ENCODE data around the gene CBX8.
A peak's percentile ranks its signal among the peaks of the same experiment; 100 is the strongest.

Gene CBX8

DNA sequence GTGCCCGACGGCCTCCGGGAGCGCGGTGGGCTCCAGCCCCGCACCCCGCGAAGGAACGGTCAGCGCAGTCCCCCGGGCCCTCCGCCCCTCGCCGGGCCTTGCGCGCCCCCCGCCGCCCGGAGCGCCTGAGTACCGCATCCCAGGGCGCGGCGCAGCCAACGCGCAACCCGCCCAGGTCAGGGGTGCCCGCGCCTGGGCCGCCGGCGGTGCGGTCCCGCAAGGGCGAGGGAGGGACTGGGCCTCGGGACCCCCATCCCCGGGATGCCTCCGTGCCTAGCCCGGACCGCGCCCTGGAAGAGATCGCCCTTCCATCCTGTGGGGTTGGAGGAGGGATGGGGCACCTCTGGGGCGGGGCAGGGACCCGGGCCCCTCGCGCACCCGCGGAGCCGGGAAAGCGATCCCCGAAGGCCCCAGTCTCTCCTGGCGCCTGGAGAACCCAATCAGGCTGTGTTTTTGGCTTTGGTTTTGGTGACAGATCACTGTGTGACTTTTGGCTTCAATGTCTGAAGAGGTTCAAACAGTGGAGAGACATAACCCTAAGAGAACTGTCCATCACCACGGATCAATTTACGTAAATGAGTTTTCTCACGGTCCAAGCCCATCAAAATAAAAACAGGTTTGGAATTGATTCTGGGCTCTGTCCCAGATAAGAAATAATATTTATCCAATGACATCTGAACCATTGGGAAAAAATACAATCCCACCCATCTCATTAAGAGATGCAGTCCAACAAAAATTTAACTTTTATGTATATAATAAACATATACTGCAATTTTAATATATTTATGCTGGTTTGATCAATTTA lies 48.4 kb downstream of the CBX8 start:
- no peak for DNase-seq

DNA sequence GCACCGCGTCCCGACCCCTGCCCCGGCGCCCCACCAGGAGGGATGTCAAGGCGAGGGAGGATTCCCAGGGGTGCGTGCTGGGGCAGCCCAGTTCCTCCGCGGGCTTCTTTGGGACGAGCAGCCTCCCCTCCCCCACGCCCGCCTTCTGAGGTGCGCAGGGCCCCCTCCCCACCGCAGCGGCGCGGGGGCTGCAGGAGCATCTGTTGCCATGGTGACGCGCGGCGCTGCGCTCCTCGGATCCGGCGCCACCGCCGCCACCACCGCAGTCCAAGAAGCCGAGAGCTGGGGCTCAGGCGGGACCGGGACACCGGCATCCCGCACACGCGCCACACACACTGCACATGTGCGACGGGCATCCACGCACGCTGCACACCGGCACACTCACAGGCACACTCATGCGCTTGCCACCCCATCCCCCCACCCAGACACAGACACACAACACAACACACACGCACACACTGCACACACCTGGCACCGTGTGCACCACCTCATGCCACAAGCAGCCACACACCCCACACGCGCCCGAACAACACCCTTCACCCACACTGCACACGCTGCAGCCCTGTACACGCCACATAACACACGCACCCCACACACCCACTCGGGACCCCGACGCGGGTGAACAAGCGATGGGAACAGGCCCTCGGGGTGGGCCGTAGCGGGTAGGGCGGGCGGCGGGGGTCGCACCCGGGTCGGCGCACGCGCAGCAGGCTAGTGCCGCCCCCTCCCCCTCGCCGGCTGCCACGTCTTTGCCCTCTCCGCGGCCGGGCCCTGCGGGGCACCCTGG lies 49.2 kb downstream of the CBX8 start:
- DNase-seq: no peak

- DNase-seq: peak; percentile 30
Measured at GRCh38 chr17:79746889-79747507, 49.9 kb downstream of the CBX8 start.

DNA sequence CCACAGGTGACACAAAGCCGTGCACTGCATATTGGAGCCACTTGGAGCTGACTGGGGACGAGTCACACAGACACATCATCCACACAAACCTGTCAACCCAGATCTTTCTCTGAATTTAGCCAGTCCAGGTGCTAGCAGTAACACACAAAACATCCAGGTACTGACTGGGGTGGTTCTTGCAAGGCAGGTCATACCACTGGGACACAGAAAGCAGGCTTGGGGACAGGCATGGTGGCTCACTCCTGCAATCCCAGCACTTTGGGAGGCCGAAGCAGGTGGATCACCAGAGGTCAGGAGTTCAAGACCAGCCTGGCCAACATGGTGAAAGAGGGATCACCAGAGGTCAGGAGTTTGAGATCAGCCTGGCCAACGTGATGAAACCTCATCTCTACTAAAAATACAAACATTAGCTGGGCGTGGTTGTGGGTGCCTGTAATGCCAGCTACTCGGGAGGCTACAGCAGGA lies 51.2 kb downstream of the CBX8 start:
- no peak for DNase-seq

GRCh38 chr17:79743614-79744013 lies 53.3 kb downstream of the CBX8 start:
- DNase-seq: no peak

- DNase-seq: no peak
Measured at GRCh38 chr17:79742951-79743476, 53.9 kb downstream of the CBX8 start.

GRCh38 chr17:79742589-79742918 lies 54.3 kb downstream of the CBX8 start:
- DNase-seq: no peak
